OCI-LY3 (cell line): ENCODE data around the gene ZNF346.
A peak's percentile ranks its signal among the peaks of the same experiment; 100 is the strongest.
"Not testable (repeated sequence)": the region's sequence is repeated elsewhere in the genome, so short reads cannot be mapped to it uniquely, and the experiment has no call there.

Experiments used
- H2AFZ ChIP-seq: fragments of 200-600, 300-600 bp; shearing (Covaris generic); 2 replicates; pipeline ENCODE4 v1.6.0; 2014; ENCODE audit warnings: antibody characterized with exemption, low read depth, low read length
- H3K27ac ChIP-seq: fragments of 200-600, 300-600 bp; sonication (generic); 2 replicates; pipeline ENCODE4 v1.5.1; 2014; ENCODE audit warnings: mild to moderate bottlenecking, low read length, moderate library complexity, mixed read lengths
- H3K27me3 ChIP-seq: fragments of 200-600, 300-600 bp; sonication (generic); 2 replicates; pipeline ENCODE4 v1.6.1; 2014; ENCODE audit warnings: low read depth, low read length, mixed read lengths
- H3K36me3 ChIP-seq: fragments of 200-600, 300-600 bp; sonication (generic); replicated peaks from 2 replicates; pipeline ENCODE3; 2014; ENCODE audit warnings: low read depth, low read length, mixed read lengths
- H3K4me1 ChIP-seq: fragments of 300-600, 200-600 bp; sonication (generic); 2 replicates; pipeline ENCODE4 v1.6.1; 2014; ENCODE audit warnings: low read length, mixed read lengths
- H3K4me2 ChIP-seq: fragments of 200-600, 300-600 bp; sonication (generic); 2 replicates; pipeline ENCODE4 v1.6.1; 2014; ENCODE audit warnings: low read length, mixed read lengths
- H3K4me3 ChIP-seq: fragments of 300-600, 200-600 bp; sonication (generic); 2 replicates; pipeline ENCODE4 v1.5.1; 2014; ENCODE audit warnings: antibody characterized with exemption, mild to moderate bottlenecking, low read length, moderate library complexity
- H3K79me2 ChIP-seq: fragments of 300-600, 200-600 bp; shearing (Covaris generic); 2 replicates; pipeline ENCODE4 v1.6.1; 2014; ENCODE audit warnings: mild to moderate bottlenecking, low read length, mixed read lengths
- H3K9ac ChIP-seq: fragments of 300-600, 200-600 bp; shearing (Covaris generic); 2 replicates; pipeline ENCODE4 v1.6.0; 2014; ENCODE audit warnings: mild to moderate bottlenecking, low read length, moderate library complexity
- H3K9me3 ChIP-seq: fragments of 200-600, 300-600 bp; shearing (Covaris generic); 2 replicates; pipeline ENCODE4 v1.6.1; 2014; ENCODE audit warnings: low read length, mixed read lengths; ENCODE audit not compliant: insufficient read depth
- H4K20me1 ChIP-seq: fragments of 200-600, 300-600 bp; sonication (generic); 2 replicates; pipeline ENCODE4 v1.6.1; 2016; ENCODE audit warnings: low read length, mixed read lengths; ENCODE audit not compliant: insufficient read depth
- EZH2phosphoT487 ChIP-seq: fragments of 200-600 bp; shearing (Covaris generic); IDR thresholded peaks from 2 replicates; pipeline ENCODE4 v1.6.1; 2018; ENCODE audit warnings: antibody characterized with exemption, mixed run types, low read depth
- TF ChIP-seq, protein P1 (sequence below): fragments of 200-600, 300-600 bp; sonication (generic); IDR thresholded peaks from 2 replicates; pipeline ENCODE4 v1.5.1; 2014; ENCODE audit warnings: antibody characterized with exemption, low read length, low read depth

ZNF346 gene, protein sequence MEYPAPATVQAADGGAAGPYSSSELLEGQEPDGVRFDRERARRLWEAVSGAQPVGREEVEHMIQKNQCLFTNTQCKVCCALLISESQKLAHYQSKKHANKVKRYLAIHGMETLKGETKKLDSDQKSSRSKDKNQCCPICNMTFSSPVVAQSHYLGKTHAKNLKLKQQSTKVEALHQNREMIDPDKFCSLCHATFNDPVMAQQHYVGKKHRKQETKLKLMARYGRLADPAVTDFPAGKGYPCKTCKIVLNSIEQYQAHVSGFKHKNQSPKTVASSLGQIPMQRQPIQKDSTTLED

DNA sequence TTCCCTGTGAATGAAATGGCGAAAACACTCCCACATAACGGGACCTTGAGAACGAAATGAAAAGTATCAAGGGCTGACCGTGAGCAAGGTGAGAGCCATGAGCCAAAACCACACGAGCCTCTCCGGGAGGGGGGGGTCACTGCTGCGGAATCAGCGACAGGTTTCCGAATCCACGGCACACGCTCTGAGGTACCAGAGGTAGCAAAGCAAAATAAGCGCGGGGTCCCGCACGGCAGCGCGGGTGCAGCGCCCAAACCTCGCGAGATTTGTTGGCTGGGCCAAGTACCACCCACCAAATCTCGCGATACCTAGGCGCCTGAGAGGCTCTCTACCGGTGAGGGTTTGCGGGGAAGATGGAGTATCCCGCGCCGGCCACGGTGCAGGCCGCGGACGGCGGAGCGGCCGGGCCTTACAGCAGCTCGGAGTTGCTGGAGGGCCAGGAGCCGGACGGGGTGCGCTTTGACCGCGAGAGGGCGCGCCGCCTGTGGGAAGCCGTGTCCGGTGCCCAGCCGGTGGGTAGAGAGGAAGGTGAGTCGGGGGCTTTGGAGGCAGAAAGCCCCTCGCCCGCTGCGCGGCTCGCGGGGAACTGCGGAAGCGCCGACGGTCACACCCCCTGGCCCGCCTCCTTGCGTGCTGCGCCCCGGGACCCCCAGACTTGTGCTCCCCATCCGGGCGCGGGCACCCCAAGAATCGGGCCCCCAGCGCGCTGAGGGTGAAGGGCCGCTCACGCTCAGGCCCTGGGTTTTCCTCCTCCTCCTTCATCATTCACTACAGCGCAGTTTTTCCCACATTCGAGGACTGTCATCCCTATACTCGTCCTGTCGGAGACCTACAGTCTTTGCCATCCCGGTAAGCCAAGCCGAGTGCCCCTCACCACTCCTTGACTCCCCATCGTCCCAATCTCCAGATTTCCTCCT lies at the start of gene ZNF346:
TSS of gene ZNF346 (plus strand) at position 311 of the 917 bp plus-strand sequence. CDS start at position 354, 43 bp downstream.
- Histone ChIP-seq H2AFZ (peak within 1 kb of the TSS; percentile 89), H3K79me2 (peaks cover 38% of the 10 kb centered on the region), H3K4me3 (peak within 1 kb of the TSS; percentile 84), H3K4me1 (peaks cover 6% of the 10 kb centered on the region), H3K36me3 (peaks cover 9% of the 10 kb centered on the region), H3K9ac (peak within 1 kb of the TSS; percentile 86), H4K20me1 (no peaks in the 10 kb centered on the region), H3K4me2 (peak within 1 kb of the TSS; percentile 99), H3K27me3 (no peaks in the 10 kb centered on the region), H3K9me3 (no peaks in the 10 kb centered on the region), H3K27ac (peak within 1 kb of the TSS; percentile 41)
- TF ChIP-seq, protein P1, sequence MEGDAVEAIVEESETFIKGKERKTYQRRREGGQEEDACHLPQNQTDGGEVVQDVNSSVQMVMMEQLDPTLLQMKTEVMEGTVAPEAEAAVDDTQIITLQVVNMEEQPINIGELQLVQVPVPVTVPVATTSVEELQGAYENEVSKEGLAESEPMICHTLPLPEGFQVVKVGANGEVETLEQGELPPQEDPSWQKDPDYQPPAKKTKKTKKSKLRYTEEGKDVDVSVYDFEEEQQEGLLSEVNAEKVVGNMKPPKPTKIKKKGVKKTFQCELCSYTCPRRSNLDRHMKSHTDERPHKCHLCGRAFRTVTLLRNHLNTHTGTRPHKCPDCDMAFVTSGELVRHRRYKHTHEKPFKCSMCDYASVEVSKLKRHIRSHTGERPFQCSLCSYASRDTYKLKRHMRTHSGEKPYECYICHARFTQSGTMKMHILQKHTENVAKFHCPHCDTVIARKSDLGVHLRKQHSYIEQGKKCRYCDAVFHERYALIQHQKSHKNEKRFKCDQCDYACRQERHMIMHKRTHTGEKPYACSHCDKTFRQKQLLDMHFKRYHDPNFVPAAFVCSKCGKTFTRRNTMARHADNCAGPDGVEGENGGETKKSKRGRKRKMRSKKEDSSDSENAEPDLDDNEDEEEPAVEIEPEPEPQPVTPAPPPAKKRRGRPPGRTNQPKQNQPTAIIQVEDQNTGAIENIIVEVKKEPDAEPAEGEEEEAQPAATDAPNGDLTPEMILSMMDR = peak; percentile 54
- TF ChIP-seq EZH2phosphoT487 = no peak

DNA sequence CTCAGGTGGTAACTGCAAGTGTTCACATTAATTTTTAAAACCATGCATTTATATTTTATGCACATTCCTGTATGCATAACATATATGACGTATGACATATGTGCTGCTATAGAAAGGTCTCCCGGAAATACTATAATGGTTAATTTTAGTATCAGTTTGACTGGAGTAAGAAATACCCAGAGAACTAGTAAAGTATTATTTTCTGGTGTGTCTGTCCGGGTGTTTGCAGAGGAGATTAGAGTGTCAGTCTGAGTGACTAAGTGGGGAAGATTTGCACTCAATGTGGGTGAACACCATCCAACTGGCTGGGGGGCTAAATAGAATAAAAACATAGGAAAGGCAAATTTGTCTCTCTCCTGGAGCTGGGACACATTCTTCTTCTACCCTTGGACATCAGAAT lies 42.8 kb upstream of the ZNF346 start:
- H3K9ac ChIP-seq = no peak overlapping the region
- peaks cover 66% of the 10 kb centered on the region for H3K79me2 ChIP-seq

GRCh38 chr5:176980818-176981217 lies 41.7 kb upstream of the ZNF346 start:
- Histone ChIP-seq H3K79me2 (peaks cover 77% of the 10 kb centered on the region), H3K27ac (no peak overlapping the region), H3K4me2 (no peak overlapping the region), H4K20me1 (peaks cover 6% of the 10 kb centered on the region), H3K4me3 (no peak overlapping the region), H3K36me3 (peaks cover 28% of the 10 kb centered on the region), H2AFZ (no peak overlapping the region), H3K9me3 (no peaks in the 10 kb centered on the region), H3K9ac (no peak overlapping the region), H3K27me3 (no peaks in the 10 kb centered on the region), H3K4me1 (peaks cover 12% of the 10 kb centered on the region)
- TF ChIP-seq EZH2phosphoT487 = no peak
- TF ChIP-seq, protein P1 = no peak

More for the DNA sequence above, 42.8 kb upstream of the ZNF346 start:
- TF ChIP-seq, protein P1 = no peak
- TF ChIP-seq EZH2phosphoT487 = no peak
- no peak overlapping the region for H2AFZ ChIP-seq
- no peaks in the 10 kb centered on the region for H3K27me3 ChIP-seq
- no peak overlapping the region for H3K4me2 ChIP-seq
- peaks cover 29% of the 10 kb centered on the region for H3K36me3 ChIP-seq
- peaks cover 6% of the 10 kb centered on the region for H4K20me1 ChIP-seq
- H3K27ac ChIP-seq = peak overlapping the region; percentile 41; the same call in 1 of the 2 replicates
- H3K9me3 ChIP-seq = no peaks in the 10 kb centered on the region
- H3K4me3 ChIP-seq = no peak overlapping the region
- peaks cover 12% of the 10 kb centered on the region for H3K4me1 ChIP-seq

DNA sequence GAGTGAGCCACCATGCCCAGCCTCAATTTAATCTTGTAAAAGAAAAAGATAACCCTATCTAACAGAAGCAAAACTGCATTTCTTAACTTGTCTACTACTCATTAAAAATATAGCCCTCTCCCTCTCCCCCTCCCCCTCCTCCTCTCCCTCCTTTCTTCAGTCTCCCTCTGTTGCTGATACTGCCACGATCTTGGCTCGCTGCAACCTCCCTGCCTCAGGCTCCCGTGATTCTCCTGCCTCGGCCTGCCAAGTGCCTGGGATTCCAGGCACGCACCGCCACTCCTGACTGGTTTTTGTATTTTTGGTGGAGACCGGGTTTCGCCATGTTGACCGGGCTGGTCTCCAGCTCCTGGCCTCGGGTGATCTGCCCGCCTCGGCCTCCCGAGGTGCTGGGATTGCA lies 39.4 kb upstream of the ZNF346 start:
- H3K9me3 ChIP-seq, H3K4me2 ChIP-seq, H3K27me3 ChIP-seq, H3K4me3 ChIP-seq, H3K27ac ChIP-seq, H3K9ac ChIP-seq, H2AFZ ChIP-seq: not testable (repeated sequence)
- Histone ChIP-seq H3K4me1 (peaks cover 12% of the 10 kb centered on the region), H4K20me1 (peaks cover 10% of the 10 kb centered on the region), H3K36me3 (peaks cover 33% of the 10 kb centered on the region), H3K79me2 (peaks cover 89% of the 10 kb centered on the region)

GRCh38 chr5:176983593-176983992 lies 38.9 kb upstream of the ZNF346 start:
- H2AFZ ChIP-seq, H3K27me3 ChIP-seq, H3K27ac ChIP-seq, H3K4me2 ChIP-seq, H3K9ac ChIP-seq, H3K9me3 ChIP-seq, H3K4me3 ChIP-seq: not testable (repeated sequence)
- Histone ChIP-seq H3K36me3 (peaks cover 33% of the 10 kb centered on the region), H3K79me2 (peaks cover 94% of the 10 kb centered on the region), H3K4me1 (peaks cover 12% of the 10 kb centered on the region), H4K20me1 (peaks cover 14% of the 10 kb centered on the region)

DNA sequence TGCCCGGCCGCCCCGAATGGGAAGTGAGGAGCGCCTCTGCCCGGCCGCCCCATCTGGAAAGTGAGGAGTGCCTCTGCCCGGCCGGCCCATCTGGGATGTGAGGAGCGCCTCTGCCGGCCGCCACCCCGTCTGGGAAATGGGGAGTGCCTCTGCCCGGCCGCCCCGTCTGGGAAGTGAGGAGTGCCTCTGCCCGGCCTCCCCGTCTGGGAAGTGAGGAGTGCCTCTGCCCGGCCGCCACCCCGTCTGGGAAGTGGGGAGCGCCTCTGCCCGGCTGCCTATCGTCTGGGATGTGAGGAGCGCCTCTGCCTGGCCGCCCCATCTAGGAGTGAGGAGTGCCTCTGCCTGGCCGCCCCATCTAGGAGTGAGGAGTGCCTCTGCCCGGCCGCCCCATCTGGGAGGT lies 38.3 kb upstream of the ZNF346 start:
- peaks cover 94% of the 10 kb centered on the region for H3K79me2 ChIP-seq
- not testable (repeated sequence) for H3K27me3 ChIP-seq
- H3K36me3 ChIP-seq = peaks cover 27% of the 10 kb centered on the region

More for the DNA sequence above, 38.3 kb upstream of the ZNF346 start:
- H3K9me3 ChIP-seq, H3K9ac ChIP-seq, H2AFZ ChIP-seq, H3K4me2 ChIP-seq, H3K4me3 ChIP-seq, H3K27ac ChIP-seq: not testable (repeated sequence)
- H4K20me1 ChIP-seq = peaks cover 18% of the 10 kb centered on the region
- H3K4me1 ChIP-seq = peaks cover 12% of the 10 kb centered on the region
